Ovary (tissue), 3 donors: ENCODE data around the gene TMUB2.
A peak's percentile ranks its signal among the peaks of the same experiment; 100 is the strongest.

Source experiments
- CTCF ChIP-seq, 3 donors: fragments of 450-650 bp in 2 of 3; fragments of 200-600 bp in 1 of 3; IDR thresholded peaks; one replicate each; pipeline versions ENCODE4 v1.5.1 to v1.8.0; 2016 to 2022; ENCODE audit warnings: antibody characterized with exemption in 3 of 3, mild to moderate bottlenecking in 1 of 3
- EP300 ChIP-seq: sonication (generic); formaldehyde crosslinking; IDR thresholded peaks from one replicate; pipeline ENCODE4 v1.6.1; 2017; ENCODE audit warnings: antibody characterized with exemption
- POLR2A ChIP-seq: fragments of 450-650 bp; IDR thresholded peaks from one replicate; pipeline ENCODE4 v1.6.1; 2017; ENCODE audit warnings: antibody characterized with exemption, mild to moderate bottlenecking, moderate library complexity
- donor health status: DM: no; HTN: no; CAD: no.

DNA sequence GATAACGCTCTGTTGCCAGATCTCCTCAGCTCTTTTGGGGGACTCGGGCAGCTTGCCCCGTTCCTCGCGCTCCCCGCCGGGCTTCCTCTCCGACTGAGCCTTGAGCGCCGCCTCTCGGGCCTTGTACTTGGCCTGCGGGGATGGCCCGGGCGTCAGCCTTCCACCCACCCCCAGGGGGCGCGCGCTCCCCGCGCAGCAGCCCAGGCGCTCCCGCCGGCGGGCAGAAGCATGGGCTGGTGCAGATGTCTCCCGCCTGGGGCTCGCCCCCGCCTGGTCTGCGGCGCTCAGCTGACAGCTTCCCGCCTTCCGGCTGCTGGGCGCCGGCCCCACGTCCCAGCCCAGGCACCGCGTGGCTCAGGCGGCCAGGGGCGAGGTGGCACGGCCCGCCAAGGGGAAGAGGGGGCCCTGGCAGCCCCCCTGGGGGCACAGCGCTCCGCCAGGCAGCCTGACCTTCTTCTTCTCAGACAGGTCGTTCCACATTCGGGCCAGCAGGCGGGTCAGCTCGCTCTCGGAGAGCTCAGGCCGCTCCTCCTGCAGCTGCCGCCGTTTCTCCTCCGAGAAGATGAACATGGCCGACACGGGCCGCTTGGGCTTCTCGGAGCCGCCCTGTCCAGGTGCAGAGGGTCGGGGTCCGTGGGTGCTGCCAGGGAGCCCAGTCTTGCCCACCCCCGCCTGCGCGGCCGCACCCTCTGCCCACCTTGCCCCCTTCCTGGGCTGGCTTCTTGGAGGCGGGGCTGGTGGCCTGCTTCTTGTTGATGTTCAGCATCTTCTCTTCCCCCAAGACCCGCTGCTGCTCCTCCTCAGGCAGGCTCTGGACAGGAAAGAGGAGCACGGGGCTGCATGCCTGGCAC, 23.8 kb downstream of the TMUB2 start:
- TF ChIP-seq CTCF (IDR thresholded peaks at IDR 0.05) (peak; percentile 96 to 99 (median 99)), POLR2A (peak; percentile 23), EP300 (no peak)
